Measurements from ENCODE around the gene RAD51B.

DNA sequence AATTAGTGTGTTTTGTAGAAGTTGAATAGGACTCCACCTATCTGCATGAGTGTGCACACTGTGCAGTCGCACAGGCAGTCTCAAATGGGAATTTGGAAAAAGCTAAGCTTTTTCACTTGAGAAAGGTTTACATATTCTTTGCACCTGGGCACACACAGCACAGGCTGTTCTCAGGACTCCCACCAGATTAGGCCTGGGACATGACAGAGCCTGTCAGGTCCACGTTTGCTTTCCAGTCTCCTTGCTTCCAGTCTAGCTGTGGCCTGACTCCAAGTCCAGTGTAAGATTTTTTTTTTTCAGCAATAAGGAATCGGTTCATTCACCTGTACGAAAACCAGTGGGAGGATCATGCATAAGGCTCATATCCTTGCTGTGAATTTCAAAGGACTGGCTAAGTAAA lies 792.0 kb downstream of the RAD51B start:
- TF ChIP-seq POLR2A (IDR thresholded peaks at IDR 0.05; ENCODE audit: low read depth, low read length): no peak
- TF ChIP-seq TAF1 (IDR thresholded peaks at IDR 0.05; ENCODE audit: borderline replicate concordance, low read depth, low read length): no peak
- TF ChIP-seq POLR2AphosphoS5 (IDR thresholded peaks at IDR 0.05; ENCODE audit: low read depth, low read length): no peak

All from GM12892 (cell line).